Stimulated activated CD8-positive, alpha-beta memory T cell treated with anti-CD3 and anti-CD28 coated beads, Interleukin-7, amount 100 ng/mL, for 4 hours (primary cell): ENCODE data around the gene TMEM44.
"Not testable (repeated sequence)": the region's sequence is repeated elsewhere in the genome, so short reads cannot be mapped to it uniquely, and the experiment has no call there.

ENCODE experiments used
- DNase-seq, 2 donors: peaks; one replicate each; pipeline ENCODE4 v3.0.0-alpha.2; 2020; ENCODE audit warnings: low read depth in 2 of 2

The TMEM44 gene

DNA sequence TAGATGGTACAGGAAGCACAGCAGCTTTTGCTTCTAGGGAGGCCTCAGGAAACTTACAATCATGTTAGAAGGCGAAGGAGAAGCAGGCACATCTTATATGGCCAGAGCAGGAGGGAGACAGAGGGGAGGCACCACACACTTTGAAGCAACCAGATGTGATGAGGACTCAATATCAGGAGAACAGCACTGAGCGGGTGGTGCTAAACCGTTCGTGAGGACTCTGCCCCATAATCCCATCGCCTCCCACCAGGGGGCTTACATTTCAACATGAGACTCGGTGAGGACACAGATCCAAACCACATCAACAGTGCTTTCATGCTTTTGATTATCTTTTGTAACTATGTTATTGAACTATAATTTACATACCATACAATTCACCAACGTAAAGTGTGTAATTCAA is 7.6 kb upstream of the TMEM44 start:
- DNase-seq = no peak

- no peak for DNase-seq
These were observed 5.9 kb upstream of the TMEM44 start for GRCh38 chr3:194638991-194639605.

DNA sequence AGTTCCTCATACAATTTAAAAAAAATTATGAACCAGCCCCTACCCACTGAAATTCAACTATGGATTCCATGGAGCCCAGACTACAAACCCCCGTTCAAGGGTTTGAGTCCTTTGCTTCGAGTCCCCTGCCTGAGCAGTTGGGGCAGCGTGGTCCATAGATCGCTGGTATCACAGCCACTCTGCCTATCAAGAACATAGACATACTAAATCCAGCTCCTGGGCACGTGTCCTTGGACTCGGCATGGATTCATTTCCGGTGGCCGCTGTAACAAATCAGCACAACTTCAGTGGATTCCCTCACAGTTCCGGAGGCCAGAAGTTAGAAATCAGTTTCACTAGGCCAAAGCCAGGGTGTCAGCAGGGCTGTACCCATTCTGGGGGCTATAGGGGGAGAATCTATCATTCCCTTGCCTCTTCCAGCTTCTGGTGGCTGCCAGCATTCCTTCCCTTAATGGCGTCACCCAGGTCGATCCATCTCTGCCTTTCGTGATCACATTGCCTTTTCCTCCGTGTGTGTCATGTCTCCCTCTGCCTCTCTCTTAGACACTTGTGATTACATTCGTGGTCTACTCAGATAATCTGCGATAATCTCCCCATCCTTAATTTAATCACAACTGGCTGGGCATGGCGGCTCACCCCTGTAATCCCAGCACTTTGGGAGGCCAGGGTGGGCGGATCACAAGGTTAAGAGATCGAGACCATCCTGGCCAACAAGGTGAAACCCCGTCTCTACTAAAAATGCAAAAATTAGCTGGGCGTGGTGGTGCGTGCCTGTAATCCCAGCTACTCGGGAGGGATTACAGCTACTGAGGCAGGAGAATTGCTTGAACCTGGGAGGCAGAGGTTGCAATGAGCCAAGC is 4.6 kb upstream of the TMEM44 start:
- no peak for DNase-seq

GRCh38 chr3:194637066-194637465 is 3.8 kb upstream of the TMEM44 start:
- no peak for DNase-seq

GRCh38 chr3:194632809-194633348 is 340 bp downstream of the TMEM44 start:
- no peak for DNase-seq

- no peak for DNase-seq
These were observed 902 bp downstream of the TMEM44 start for GRCh38 chr3:194632226-194632808.

DNA sequence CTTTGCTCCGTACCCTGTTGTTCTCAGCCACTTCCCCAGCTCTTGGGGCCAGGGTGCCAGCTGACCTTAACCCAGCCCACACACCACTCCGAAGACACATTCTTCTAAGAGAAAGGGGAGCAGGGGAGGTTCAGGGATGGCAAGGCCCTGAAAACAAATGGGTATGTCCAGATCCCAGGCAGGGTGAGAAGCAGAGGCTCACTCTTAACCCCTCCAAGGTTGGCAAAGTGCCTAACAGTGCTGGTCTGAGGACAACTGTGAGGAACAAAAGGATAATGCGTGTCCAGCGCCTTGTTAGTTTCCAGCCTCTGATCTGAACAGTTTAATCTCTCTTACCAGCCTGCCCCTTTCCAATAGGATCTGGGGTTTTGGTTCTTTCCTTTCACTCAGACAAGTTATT is 1.5 kb downstream of the TMEM44 start:
- DNase-seq = no peak

GRCh38 chr3:194630681-194631080 is 2.5 kb downstream of the TMEM44 start:
- DNase-seq = not testable (repeated sequence)

- no peak for DNase-seq
These were observed 8.3 kb downstream of the TMEM44 start for GRCh38 chr3:194624956-194625355.

- DNase-seq = no peak
These were observed 9.5 kb downstream of the TMEM44 start for GRCh38 chr3:194623449-194624290.

DNA sequence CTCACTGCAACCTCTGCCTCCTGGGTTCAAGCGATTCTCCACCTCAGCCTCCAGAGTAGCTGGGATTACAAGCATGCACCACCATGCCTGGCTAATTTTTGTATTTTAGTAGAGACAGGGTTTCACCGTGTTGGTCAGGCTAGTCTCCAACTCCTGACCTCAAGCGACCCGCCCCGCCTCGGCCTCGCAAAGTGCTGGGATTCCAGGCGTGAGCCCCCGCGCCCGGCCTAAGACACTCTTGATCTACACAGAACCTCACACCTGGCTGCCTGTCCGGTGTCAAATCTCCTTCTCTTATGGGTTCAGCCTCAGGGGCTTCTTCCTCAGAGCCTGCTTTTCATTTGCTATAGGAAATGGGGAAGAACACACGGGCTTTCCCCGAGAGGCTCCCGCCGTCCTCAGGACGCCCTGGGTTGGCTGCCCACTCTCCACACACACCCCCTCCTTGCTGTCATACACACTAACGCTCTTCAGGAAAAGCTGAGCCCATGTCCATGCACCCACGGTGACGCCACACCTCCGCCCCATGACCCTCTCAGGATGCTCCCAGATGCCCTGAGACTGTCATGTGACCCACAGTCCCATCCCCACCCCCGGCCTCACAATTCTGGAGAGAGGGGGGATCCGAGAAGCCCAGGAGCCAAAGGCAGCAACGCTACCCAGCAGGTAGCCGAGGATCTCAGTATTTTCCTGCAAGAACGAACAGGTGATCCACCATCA is 10.4 kb downstream of the TMEM44 start:
- no peak for DNase-seq

GRCh38 chr3:194621947-194622346 is 11.3 kb downstream of the TMEM44 start:
- no peak for DNase-seq

DNA sequence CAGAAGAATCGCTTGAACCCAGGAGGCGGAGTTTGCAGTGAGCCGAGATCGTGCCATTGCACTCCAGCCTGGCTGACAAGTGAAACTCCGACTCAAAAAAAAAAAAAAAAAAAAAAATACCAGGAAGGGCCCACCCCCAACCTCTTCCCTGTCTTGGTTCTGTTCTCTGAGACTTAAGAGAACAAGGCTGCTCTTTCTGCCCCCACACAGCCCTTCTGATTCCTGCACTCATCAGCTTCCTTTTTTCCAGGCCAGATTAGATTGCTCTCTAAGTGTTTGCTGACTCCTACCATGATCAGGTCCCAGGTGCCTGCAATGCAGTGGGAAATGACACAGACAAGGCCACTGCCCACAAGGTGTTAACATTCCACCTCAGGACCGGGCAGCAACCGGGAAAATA is 13.0 kb downstream of the TMEM44 start:
- DNase-seq = no peak

DNA sequence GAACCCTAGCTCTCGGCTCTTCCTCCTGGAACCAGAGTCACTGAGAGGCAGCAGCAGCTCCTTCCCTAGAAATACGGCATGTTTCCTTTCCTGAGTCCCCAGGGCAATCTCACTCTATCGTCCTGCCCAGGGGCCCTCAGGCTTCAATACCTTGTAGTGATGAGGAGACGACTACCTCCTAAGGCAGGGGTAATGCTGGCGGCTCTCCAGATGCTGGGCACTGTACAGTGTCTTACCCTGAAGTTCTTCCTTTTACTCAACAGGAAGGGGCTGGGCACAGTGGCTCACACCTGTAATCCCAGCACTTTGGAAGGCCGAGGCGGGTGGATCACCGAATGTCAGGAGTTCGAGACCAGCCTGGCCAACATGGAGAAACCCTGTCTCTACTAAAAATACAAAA is 13.5 kb downstream of the TMEM44 start:
- no peak for DNase-seq

- no peak for DNase-seq
These were observed 14.2 kb downstream of the TMEM44 start for GRCh38 chr3:194618858-194619608.

GRCh38 chr3:194617827-194618226 is 15.4 kb downstream of the TMEM44 start:
- no peak for DNase-seq

DNA sequence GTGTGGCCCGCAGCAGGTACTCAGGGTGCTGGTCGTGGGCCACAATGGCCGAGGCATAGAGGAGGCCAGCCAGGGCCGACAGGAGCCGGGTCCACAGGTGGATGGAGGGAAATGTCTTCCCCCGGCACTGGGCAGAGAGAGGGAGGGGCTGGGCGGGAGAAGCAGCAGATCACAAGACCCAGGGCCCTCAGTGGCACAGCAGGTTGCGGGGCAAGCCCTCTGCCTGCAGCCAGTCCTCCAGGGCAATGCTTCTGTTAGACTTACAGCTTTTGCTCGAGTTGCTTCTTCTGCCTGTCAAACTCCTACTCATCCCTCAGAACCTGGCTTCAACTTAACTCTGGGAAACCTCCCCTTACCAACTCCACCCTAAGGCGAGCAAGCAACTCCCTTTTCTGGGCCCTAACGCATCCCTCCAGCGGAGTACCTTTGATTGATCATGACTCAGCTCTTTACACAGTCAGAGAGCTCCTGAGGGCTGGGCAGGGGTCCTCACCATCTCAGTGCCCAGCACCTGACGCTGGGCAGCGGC is 16.0 kb downstream of the TMEM44 start:
- DNase-seq = no peak

- DNase-seq = no peak
These were observed 18.0 kb downstream of the TMEM44 start for GRCh38 chr3:194615226-194615625.

GRCh38 chr3:194612221-194612620 is 21.0 kb downstream of the TMEM44 start:
- no peak for DNase-seq

DNA sequence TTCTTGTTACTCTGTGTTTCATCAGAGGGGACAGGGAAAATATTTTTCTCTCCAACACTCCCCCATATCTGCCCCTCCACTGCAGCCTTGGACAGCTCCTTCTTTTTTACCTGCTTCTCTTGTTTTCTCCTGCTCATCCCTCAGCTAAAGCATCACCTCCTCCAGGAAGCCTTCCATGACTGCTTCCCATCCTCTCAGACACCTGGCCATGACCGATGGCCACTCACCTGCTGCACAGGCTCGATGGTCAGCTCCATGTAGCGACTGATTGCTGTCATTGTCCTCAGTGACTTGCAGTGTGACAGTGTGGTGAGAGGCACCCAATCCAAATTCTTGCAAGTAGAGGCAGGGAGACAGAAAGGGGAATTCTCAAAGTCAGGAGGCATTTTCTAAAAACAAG is 22.5 kb downstream of the TMEM44 start:
- no peak for DNase-seq
